ENCODE results near the gene NLRX1.
A peak's percentile ranks its signal among the peaks of the same experiment; 100 is the strongest.

Gene NLRX1

GRCh38 chr11:119121008-119121810, 47.3 kb upstream of the NLRX1 start, which contains the start of gene HINFP:
Gene HINFP (plus strand): TSS chr11:119121580. CDS start chr11:119126945, 5,365 bp downstream.
- no peak for TF ChIP-seq EZH2phosphoT487 (conservative IDR thresholded peaks at IDR 0.05; ENCODE audit: low read length)
- TF ChIP-seq CTCF (IDR thresholded peaks at IDR 0.05; ENCODE audit: insufficient read depth, low read length, poor library complexity, severe bottlenecking): no peak
- Histone ChIP-seq H2AFZ (ENCODE audit: low read depth, low read length, severe bottlenecking) (peak within 1 kb of the TSS; percentile 77), H3K27ac (ENCODE audit: low read depth, low read length) (peak within 1 kb of the TSS; percentile 50), H3K27me3 (ENCODE audit: low read length) (no peaks in the 10 kb centered on the region), H3K9me3 (ENCODE audit: insufficient read depth, low read length) (no peaks in the 10 kb centered on the region), H3K9ac (ENCODE audit: low read length) (peak within 1 kb of the TSS; percentile 89), H4K20me1 (ENCODE audit: low read depth, low read length) (no peaks in the 10 kb centered on the region), H3K36me3 (ENCODE audit: low read length) (no peaks in the 10 kb centered on the region), H3F3A (ENCODE audit: insufficient read depth) (peaks cover 16% of the 10 kb centered on the region), H3K9me2 (replicated peaks; ENCODE audit: insufficient read depth, low read length) (no peaks in the 10 kb centered on the region), H3K79me2 (ENCODE audit: insufficient read depth, low read length) (peaks cover 29% of the 10 kb centered on the region), H3K4me3 (ENCODE audit: insufficient read depth, low read length, poor library complexity, severe bottlenecking) (peak within 1 kb of the TSS; percentile 92), H3K4me2 (ENCODE audit: low read depth, low read length, poor library complexity, severe bottlenecking) (peak within 1 kb of the TSS; percentile 84)

GRCh38 chr11:119121811-119122124, 46.8 kb upstream of the NLRX1 start:
- Histone ChIP-seq H3K27ac (ENCODE audit: low read depth, low read length) (no peak overlapping the region), H3K27me3 (ENCODE audit: low read length) (no peaks in the 10 kb centered on the region), H3K9ac (ENCODE audit: low read length) (peak overlapping the region; percentile 89), H3K79me2 (ENCODE audit: insufficient read depth, low read length) (peaks cover 29% of the 10 kb centered on the region), H3K4me3 (ENCODE audit: insufficient read depth, low read length, poor library complexity, severe bottlenecking) (peak overlapping the region; percentile 92), H3K4me2 (ENCODE audit: low read depth, low read length, poor library complexity, severe bottlenecking) (peak overlapping the region; percentile 84), H3F3A (ENCODE audit: insufficient read depth) (peaks cover 16% of the 10 kb centered on the region), H2AFZ (ENCODE audit: low read depth, low read length, severe bottlenecking) (peak overlapping the region; percentile 77), H4K20me1 (ENCODE audit: low read depth, low read length) (no peaks in the 10 kb centered on the region), H3K9me2 (replicated peaks; ENCODE audit: insufficient read depth, low read length) (no peaks in the 10 kb centered on the region), H3K9me3 (ENCODE audit: insufficient read depth, low read length) (no peaks in the 10 kb centered on the region), H3K36me3 (ENCODE audit: low read length) (no peaks in the 10 kb centered on the region)
- TF ChIP-seq CTCF (IDR thresholded peaks at IDR 0.05; ENCODE audit: insufficient read depth, low read length, poor library complexity, severe bottlenecking): no peak
- no peak for TF ChIP-seq EZH2phosphoT487 (conservative IDR thresholded peaks at IDR 0.05; ENCODE audit: low read length)

GRCh38 chr11:119125821-119126220, 42.7 kb upstream of the NLRX1 start:
- Histone ChIP-seq H3F3A (ENCODE audit: insufficient read depth) (no peaks in the 10 kb centered on the region), H3K27ac (ENCODE audit: low read depth, low read length) (no peak overlapping the region), H3K4me3 (ENCODE audit: insufficient read depth, low read length, poor library complexity, severe bottlenecking) (no peak overlapping the region), H3K27me3 (ENCODE audit: low read length) (no peaks in the 10 kb centered on the region), H3K4me2 (ENCODE audit: low read depth, low read length, poor library complexity, severe bottlenecking) (no peak overlapping the region), H4K20me1 (ENCODE audit: low read depth, low read length) (no peaks in the 10 kb centered on the region), H3K9me2 (replicated peaks; ENCODE audit: insufficient read depth, low read length) (no peaks in the 10 kb centered on the region), H3K36me3 (ENCODE audit: low read length) (no peaks in the 10 kb centered on the region), H3K79me2 (ENCODE audit: insufficient read depth, low read length) (peaks cover 29% of the 10 kb centered on the region), H2AFZ (ENCODE audit: low read depth, low read length, severe bottlenecking) (no peak overlapping the region), H3K9me3 (ENCODE audit: insufficient read depth, low read length) (no peaks in the 10 kb centered on the region), H3K9ac (ENCODE audit: low read length) (no peak overlapping the region)
- TF ChIP-seq EZH2phosphoT487 (conservative IDR thresholded peaks at IDR 0.05; ENCODE audit: low read length): no peak
- no peak for TF ChIP-seq CTCF (IDR thresholded peaks at IDR 0.05; ENCODE audit: insufficient read depth, low read length, poor library complexity, severe bottlenecking)

Data from SU-DHL-6 (cell line).